ENCODE data around the gene ANXA2. TPM values are rescaled to one million over a fixed set of nuclear protein-coding genes. Genes with fewer than 3 reads are reported as not detected.

The ANXA2 gene
- total RNA-seq (100 to 1,000 TPM; 123 to 476 (median 204) TPM), polyA plus RNA-seq (100 to 1,000 TPM; 296 to 336 TPM)

- TF ChIP-seq CTCF (IDR thresholded peaks at IDR 0.05) = no peak
- peak within 1 kb of the TSS; percentile 84 to 90 (median 86) for H3K27ac ChIP-seq
- FAIRE-seq (no peak), DNase-seq (peak; percentile 75 to 90 (median 84)), ATAC-seq (peak; percentile 78 to 83 (median 80))
- no peaks in the 10 kb centered on the region for H3K9me3 ChIP-seq
- H3K27me3 ChIP-seq = no peaks in the 10 kb centered on the region
- no peaks in the 10 kb centered on the region for H3K36me3 ChIP-seq
- H3K4me3 ChIP-seq = peak within 1 kb of the TSS; percentile 64 to 79 (median 68)
- WGBS, 2 donors = 0% methylated on average over 21 to 53 of the region's 53 CpGs
- intact Hi-C loops (cut with DNase I) = no loop called here
- peaks cover 0 to 16% (median 15%) of the 10 kb centered on the region in 3 donors for H3K4me1 ChIP-seq
Measured at GRCh38 chr15:60397772-60398445, at the start of gene ANXA2. Gene ANXA2, minus strand, starts transcription at chr15:60397986. Its CDS starts 11,911 bp downstream, at chr15:60386075.

- no peaks in the 10 kb centered on the region for H3K4me1 ChIP-seq
- H3K9me3 ChIP-seq = no peaks in the 10 kb centered on the region
- H3K36me3 ChIP-seq = peaks cover 0 to 13% (median 0%) of the 10 kb centered on the region in 3 donors
- peak in 2 of 4 donors; percentile 46 to 60 for ATAC-seq
- H3K27me3 ChIP-seq = no peaks in the 10 kb centered on the region
- peak in 2 of 4 donors; percentile 6 to 16 for TF ChIP-seq CTCF (IDR thresholded peaks at IDR 0.05)
- H3K4me3 ChIP-seq = no peak overlapping the region
- WGBS, 2 donors = 88 to 89% methylated on average over 6 of the region's 6 CpGs
- intact Hi-C loops (cut with DNase I) = loop anchor here in 1 of 3 donors (10.0 kb wide), 1 partner anchor 90 kb away; no protein-coding TSS in a partner anchor
- DNase-seq = no peak
- no peak overlapping the region for H3K27ac ChIP-seq
- peak; percentile 96 for FAIRE-seq
Measured at GRCh38 chr15:60444289-60444912, 46.6 kb upstream of the ANXA2 start.

GRCh38 chr15:60442763-60443162 is 45.0 kb upstream of the ANXA2 start:
- Histone ChIP-seq H3K4me3 (no peak overlapping the region), H3K27ac (no peak overlapping the region), H3K27me3 (no peaks in the 10 kb centered on the region), H3K9me3 (no peaks in the 10 kb centered on the region), H3K36me3 (no peaks in the 10 kb centered on the region), H3K4me1 (no peaks in the 10 kb centered on the region)
- 80 to 81% methylated on average over 3 of the region's 3 CpGs for WGBS, 2 donors
- no peak for ATAC-seq
- TF ChIP-seq CTCF (IDR thresholded peaks at IDR 0.05) = no peak
- intact Hi-C loops (cut with DNase I) = loop anchor here in 1 of 3 donors (10.0 kb wide), 1 partner anchor 88 kb away; no protein-coding TSS in a partner anchor
- FAIRE-seq = no peak
- no peak for DNase-seq

- no peak overlapping the region for H3K4me3 ChIP-seq
- no peak for TF ChIP-seq CTCF (IDR thresholded peaks at IDR 0.05)
- ATAC-seq (no peak), DNase-seq (no peak), FAIRE-seq (no peak)
- intact Hi-C loops (cut with DNase I) = loop anchor here in 1 of 3 donors (10.0 kb wide), 1 partner anchor 87 kb away; no protein-coding TSS in a partner anchor
- no peaks in the 10 kb centered on the region for H3K36me3 ChIP-seq
- 78 to 87% methylated on average over 2 of the region's 2 CpGs for WGBS, 2 donors
- H3K27me3 ChIP-seq = no peaks in the 10 kb centered on the region
- H3K4me1 ChIP-seq = no peaks in the 10 kb centered on the region
- H3K9me3 ChIP-seq = no peaks in the 10 kb centered on the region
- H3K27ac ChIP-seq = no peak overlapping the region
Measured at GRCh38 chr15:60442031-60442650, 44.4 kb upstream of the ANXA2 start.

All from pancreas (tissue), 10 donors.